WTC11 (cell line): ENCODE results near the gene LAMTOR2. TPM values are rescaled to one million over a fixed set of nuclear protein-coding genes. Genes with fewer than 3 reads are reported as not detected.
A peak's percentile ranks its signal among the peaks of the same experiment; 100 is the strongest.

ENCODE experiments used
- ATAC-seq: fragments of 200-7000 bp; cut with Tn5 transposase; 2 replicates; pipeline ENCODE4 v1.10.0; 2021; ENCODE audit warnings: mild to moderate bottlenecking, moderate library complexity
- CTCF ChIA-PET: fragments of 300-600 bp; sonication (Branson Sonifier 250); formaldehyde crosslinking; loops from one replicate; lab custom pipeline; 2021; ENCODE audit warnings: antibody characterized with exemption; lab: Charles Lee
- POLR2A ChIA-PET: fragments of 350-600 bp; sonication (Branson Sonifier 250); formaldehyde crosslinking; loops from one replicate; lab custom pipeline; 2021; ENCODE audit warnings: antibody characterized with exemption; lab: Charles Lee
- DNase-seq: peaks from one replicate; pipeline ENCODE4 v3.0.0; 2021; ENCODE audit warnings: low spot score
- H3K27ac Mint-ChIP-seq: 2 replicates; pipeline ENCODE4 v1.8.0; 2021; ENCODE audit warnings: mixed read lengths
- H3K27me3 Mint-ChIP-seq: 2 replicates; pipeline ENCODE4 v1.8.0; 2021; ENCODE audit warnings: low read depth, mild to moderate bottlenecking, moderate library complexity, mixed read lengths
- H3K36me3 Mint-ChIP-seq: 2 replicates; pipeline ENCODE4 v1.8.0; 2021; ENCODE audit warnings: mixed read lengths
- H3K4me1 Mint-ChIP-seq: 2 replicates; pipeline ENCODE4 v1.8.0; 2022; ENCODE audit warnings: mixed read lengths
- H3K4me3 Mint-ChIP-seq: 2 replicates; pipeline ENCODE4 v1.8.0; 2021; ENCODE audit warnings: mild to moderate bottlenecking, moderate library complexity, mixed read lengths
- H3K9me3 Mint-ChIP-seq: 2 replicates; pipeline ENCODE4 v1.8.0; 2021; ENCODE audit warnings: mixed read lengths
- ARID4B ChIP-seq: sonication (generic); formaldehyde crosslinking; IDR thresholded peaks from 2 replicates; pipeline ENCODE4 v1.8.0; 2023; ENCODE audit warnings: missing genetic modification reagents, mild to moderate bottlenecking, borderline replicate concordance
- E2F1 ChIP-seq: sonication (generic); formaldehyde crosslinking; IDR thresholded peaks from 2 replicates; pipeline ENCODE4 v1.8.0; 2022; ENCODE audit warnings: mild to moderate bottlenecking, missing genetic modification reagents
- MAX ChIP-seq: sonication (generic); formaldehyde crosslinking; IDR thresholded peaks from 2 replicates; pipeline ENCODE4 v1.8.0; 2022; ENCODE audit warnings: mild to moderate bottlenecking, missing genetic modification reagents
- MYBL2 ChIP-seq: sonication (generic); formaldehyde crosslinking; IDR thresholded peaks from 2 replicates; pipeline ENCODE4 v1.8.1; 2023; ENCODE audit warnings: mild to moderate bottlenecking, moderate library complexity, missing genetic modification reagents
- NFE2L1 ChIP-seq: sonication (generic); formaldehyde crosslinking; IDR thresholded peaks from 2 replicates; pipeline ENCODE4 v1.8.1; 2023; ENCODE audit warnings: missing genetic modification reagents
- RORB ChIP-seq: fragments of 250-450 bp; sonication (Bioruptor Pico); IDR thresholded peaks from 2 replicates; pipeline ENCODE4 v1.9.0; 2021; ENCODE audit warnings: mild to moderate bottlenecking
- SP1 ChIP-seq: sonication (generic); formaldehyde crosslinking; conservative IDR thresholded peaks from 2 replicates; pipeline ENCODE4 v1.8.1; 2022; ENCODE audit warnings: missing genetic modification reagents
- USF2 ChIP-seq: sonication (generic); formaldehyde crosslinking; IDR thresholded peaks from 2 replicates; pipeline ENCODE4 v1.8.1; 2023; ENCODE audit warnings: mild to moderate bottlenecking, missing genetic modification reagents, moderate library complexity
- ZNF138 ChIP-seq: sonication (generic); formaldehyde crosslinking; conservative IDR thresholded peaks from 2 replicates; pipeline ENCODE4 v1.8.1; 2022; ENCODE audit warnings: mild to moderate bottlenecking, moderate library complexity, missing genetic modification reagents
- ZNF396 ChIP-seq: fragments of 250-450 bp; sonication (Bioruptor Pico); IDR thresholded peaks from 2 replicates; pipeline ENCODE4 v1.8.0; 2021; ENCODE audit warnings: mild to moderate bottlenecking, moderate library complexity, borderline replicate concordance
- ZNF423 ChIP-seq: fragments of 250-450 bp; sonication (Bioruptor Pico); IDR thresholded peaks from 2 replicates; pipeline ENCODE4 v2.1.2; 2022; ENCODE audit warnings: mild to moderate bottlenecking, moderate library complexity
- total RNA-seq: library from RNA; stranded (reverse); gene quantifications from 3 replicates; pipeline ENCODE4 v1.2.3, GENCODE V29; 2021

The LAMTOR2 gene
- total RNA-seq, 1 experiment from 2014 or later, result 62.4 TPM

GRCh38 chr1:156052862-156053767 lies 1.5 kb upstream of the LAMTOR2 start:
- peak overlapping the region; percentile 98 for H3K4me3 Mint-ChIP-seq
- H3K9me3 Mint-ChIP-seq, result no peaks in the 10 kb centered on the region
- no peaks in the 10 kb centered on the region for H3K27me3 Mint-ChIP-seq
- peak; percentile 91 for DNase-seq
- H3K4me1 Mint-ChIP-seq, result peaks cover 15% of the 10 kb centered on the region
- ChIA-PET CTCF (interaction anchor here (0.6 to 7.0 kb wide), 22 partner anchors 8 to 162 kb away, joined by 3 to 52 read pairs (median 6); partner anchors contain the start of genes ARHGEF2, MEX3A and RAB25), POLR2A (interaction anchor here (0.6 to 1.5 kb wide), 7 partner anchors 13 to 77 kb away, joined by 3 to 10 read pairs (median 3); partner anchors contain the start of genes ARHGEF2 and MEX3A)
- TF ChIP-seq RORB (0 out of 2 replicates have a peak, but pooled peaks have one; percentile 46), ARID4B (CRISPR knock-in tag) (peak; percentile 43; the same call in 1 of the 2 replicates), USF2 (peak; percentile 16; the same call in 1 of the 2 replicates), NFE2L1 (CRISPR knock-in tag) (0 out of 2 replicates have a peak, but pooled peaks have one; percentile 41), ZNF396 (CRISPR knock-in tag) (no peak), MAX (peak; percentile 57; the same call in 1 of the 2 replicates)
- peaks cover 26% of the 10 kb centered on the region for H3K36me3 Mint-ChIP-seq
- peak overlapping the region; percentile 96 for H3K27ac Mint-ChIP-seq
- ATAC-seq, result peak; percentile 51

- ATAC-seq (peak; percentile 49), DNase-seq (peak; percentile 87)
- Mint-ChIP-seq H3K4me3 (peak within 1 kb of the TSS; percentile 98), H3K36me3 (peaks cover 18% of the 10 kb centered on the region), H3K4me1 (peaks cover 15% of the 10 kb centered on the region), H3K27me3 (no peaks in the 10 kb centered on the region), H3K27ac (peak within 1 kb of the TSS; percentile 97), H3K9me3 (no peaks in the 10 kb centered on the region)
- TF ChIP-seq ZNF423 (CRISPR knock-in tag) (peak; percentile 20; the same call in 1 of the 2 replicates), E2F1 (CRISPR knock-in tag) (no peak), SP1 (CRISPR knock-in tag) (0 out of 2 replicates have a peak, but pooled peaks have one; percentile 3), RORB (no peak), ZNF138 (CRISPR knock-in tag) (no peak), MYBL2 (CRISPR knock-in tag) (no peak)
- ChIA-PET CTCF (interaction anchor here (0.6 to 7.0 kb wide), 21 partner anchors 7 to 163 kb away, joined by 3 to 52 read pairs (median 6); partner anchors contain the start of genes ARHGEF2, MEX3A and RAB25), POLR2A (interaction anchor here (0.6 to 1.5 kb wide), 6 partner anchors 15 to 71 kb away, joined by 3 to 10 read pairs (median 3); partner anchors contain the start of gene MEX3A)
These were observed 648 bp upstream of the LAMTOR2 start, which contains the start of gene UBQLN4 for GRCh38 chr1:156053768-156054499. UBQLN4 (minus strand) TSS chr1:156053798; CDS start chr1:156053701, 97 bp downstream.
